ENCODE data around the gene DNM1. TPM values are rescaled to one million over a fixed set of nuclear protein-coding genes. Genes with fewer than 3 reads are reported as not detected.

DNM1 gene
- total and polyA plus RNA-seq, 2 experiments from 2014 or later: 24.3 to 42.3 TPM

GRCh38 chr9:128160603-128160987, 42.6 kb upstream of the DNM1 start:
- Histone ChIP-seq H3K9me3 (ENCODE audit: low read depth) (no peaks in the 10 kb centered on the region), H3K4me1 (ENCODE audit: low read depth) (no peaks in the 10 kb centered on the region), H3K27me3 (no peaks in the 10 kb centered on the region), H3K36me3 (peaks cover 9% of the 10 kb centered on the region), H3K27ac (no peak overlapping the region), H3K4me3 (peak overlapping the region; percentile 76)
- DNase-seq (ENCODE audit: low read depth in 1 of 2, low spot score in 1 of 2): peak in 1 of 2 donors; percentile 22
- TF ChIP-seq CTCF (IDR thresholded peaks at IDR 0.05; ENCODE audit: low read depth, low read length): no peak

- TF ChIP-seq CTCF (IDR thresholded peaks at IDR 0.05; ENCODE audit: low read depth, low read length): no peak
Measured at GRCh38 chr9:128161215-128161902, 41.8 kb upstream of the DNM1 start.

GRCh38 chr9:128162215-128163026, 40.8 kb upstream of the DNM1 start:
- H3K4me1 ChIP-seq (ENCODE audit: low read depth): no peaks in the 10 kb centered on the region
- TF ChIP-seq CTCF (IDR thresholded peaks at IDR 0.05; ENCODE audit: low read depth, low read length): no peak
- DNase-seq (ENCODE audit: low read depth in 1 of 2, low spot score in 1 of 2): peak in 1 of 2 donors; percentile 28
- H3K36me3 ChIP-seq: peaks cover 26% of the 10 kb centered on the region
- H3K27ac ChIP-seq: no peak overlapping the region
- H3K9me3 ChIP-seq (ENCODE audit: low read depth): no peaks in the 10 kb centered on the region
- no peak overlapping the region for H3K4me3 ChIP-seq
- H3K27me3 ChIP-seq: no peaks in the 10 kb centered on the region

More at GRCh38 chr9:128161215-128161902, 41.8 kb upstream of the DNM1 start:
- Histone ChIP-seq H3K4me3 (no peak overlapping the region), H3K27me3 (no peaks in the 10 kb centered on the region), H3K9me3 (ENCODE audit: low read depth) (no peaks in the 10 kb centered on the region), H3K4me1 (ENCODE audit: low read depth) (no peaks in the 10 kb centered on the region), H3K27ac (no peak overlapping the region), H3K36me3 (peaks cover 16% of the 10 kb centered on the region)
- DNase-seq (ENCODE audit: low read depth in 1 of 2, low spot score in 1 of 2): no peak

GRCh38 chr9:128163027-128163515, 40.1 kb upstream of the DNM1 start:
- Histone ChIP-seq H3K27me3 (no peaks in the 10 kb centered on the region), H3K4me1 (ENCODE audit: low read depth) (no peaks in the 10 kb centered on the region), H3K36me3 (peaks cover 27% of the 10 kb centered on the region), H3K9me3 (ENCODE audit: low read depth) (no peaks in the 10 kb centered on the region), H3K27ac (no peak overlapping the region), H3K4me3 (no peak overlapping the region)
- no peak for TF ChIP-seq CTCF (IDR thresholded peaks at IDR 0.05; ENCODE audit: low read depth, low read length)
- no peak for DNase-seq (ENCODE audit: low read depth in 1 of 2, low spot score in 1 of 2)

- peaks cover 29% of the 10 kb centered on the region for H3K36me3 ChIP-seq
- DNase-seq (ENCODE audit: low read depth in 1 of 2, low spot score in 1 of 2): no peak
- H3K4me1 ChIP-seq (ENCODE audit: low read depth): no peaks in the 10 kb centered on the region
- TF ChIP-seq CTCF (IDR thresholded peaks at IDR 0.05; ENCODE audit: low read depth, low read length): no peak
- no peaks in the 10 kb centered on the region for H3K27me3 ChIP-seq
- no peak overlapping the region for H3K4me3 ChIP-seq
- no peaks in the 10 kb centered on the region for H3K9me3 ChIP-seq (ENCODE audit: low read depth)
- H3K27ac ChIP-seq: no peak overlapping the region
Measured at GRCh38 chr9:128163523-128164306, 39.5 kb upstream of the DNM1 start.
